ENCODE measurements around the gene ITPRIPL2.

- no peak for TF ChIP-seq CTCF (IDR thresholded peaks at IDR 0.05; ENCODE audit: low read depth, low read length)
- no peak for TF ChIP-seq EZH2phosphoT487 (IDR thresholded peaks at IDR 0.05; ENCODE audit: low read depth)
Measured at GRCh38 chr16:19170043-19170655, 56.4 kb downstream of the ITPRIPL2 start.
